ENCODE results near the gene HSD17B14. TPM values are rescaled to one million over a fixed set of nuclear protein-coding genes. Genes with fewer than 3 reads are reported as not detected.

HSD17B14 gene
- total RNA-seq, 4 donors from 2014 or later, result 5.6 to 31.9 (median 8.7) TPM

DNA sequence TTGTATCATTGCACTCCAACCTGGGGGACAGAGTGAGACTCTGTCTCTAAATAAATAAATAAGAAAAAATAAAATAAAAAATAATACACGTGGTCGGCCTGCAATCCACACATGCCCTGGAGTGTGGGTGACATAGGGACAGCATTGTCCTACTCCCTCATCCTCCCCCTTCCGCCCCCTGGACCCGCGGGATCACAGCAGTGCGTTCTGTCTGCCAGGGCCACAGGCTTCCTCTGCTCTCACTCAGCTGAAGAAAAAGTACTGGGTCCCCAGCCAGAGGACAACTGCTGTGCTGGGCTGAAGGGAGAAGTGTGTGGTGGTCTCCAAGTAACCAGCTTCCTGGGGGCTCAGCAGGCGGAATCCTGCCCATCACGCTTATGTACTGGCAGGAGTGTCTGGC is 31.8 kb downstream of the HSD17B14 start:
- no peak for TF ChIP-seq CTCF (IDR thresholded peaks at IDR 0.05)
- TF ChIP-seq POLR2A (IDR thresholded peaks at IDR 0.05), result no peak
- H3K27ac ChIP-seq, result no peak overlapping the region

GRCh38 chr19:48802623-48803022 is 33.7 kb downstream of the HSD17B14 start:
- no peaks in the 10 kb centered on the region for H3K27me3 ChIP-seq
- no peaks in the 10 kb centered on the region for H3K9me3 ChIP-seq
- no peak for DNase-seq
- H3K27ac ChIP-seq, result no peak overlapping the region
- intact Hi-C loops (cut with DNase I; ENCODE audit: low total_unique reads), result no loop called here
- H3K4me3 ChIP-seq, result no peak overlapping the region
- H3K36me3 ChIP-seq, result no peaks in the 10 kb centered on the region
- H3K4me1 ChIP-seq, result no peaks in the 10 kb centered on the region
- no peak for TF ChIP-seq CTCF (IDR thresholded peaks at IDR 0.05)
- no peak for TF ChIP-seq POLR2A (IDR thresholded peaks at IDR 0.05)

More for the DNA sequence above, 31.8 kb downstream of the HSD17B14 start:
- Histone ChIP-seq H3K36me3 (no peaks in the 10 kb centered on the region), H3K9me3 (no peaks in the 10 kb centered on the region), H3K27me3 (no peaks in the 10 kb centered on the region), H3K4me1 (no peaks in the 10 kb centered on the region), H3K4me3 (no peak overlapping the region)
- DNase-seq, result no peak
- intact Hi-C loops (cut with DNase I; ENCODE audit: low total_unique reads), result no loop called here

GRCh38 chr19:48799358-48800300 is 36.7 kb downstream of the HSD17B14 start:
- no peak for DNase-seq
- intact Hi-C loops (cut with DNase I; ENCODE audit: low total_unique reads), result no loop called here
- Histone ChIP-seq H3K4me1 (peaks cover 0 to 11% of the 10 kb centered on the region in 2 donors), H3K27me3 (no peaks in the 10 kb centered on the region), H3K27ac (no peak overlapping the region), H3K4me3 (no peak overlapping the region), H3K9me3 (no peaks in the 10 kb centered on the region), H3K36me3 (no peaks in the 10 kb centered on the region)
- TF ChIP-seq POLR2A (IDR thresholded peaks at IDR 0.05), result no peak
- TF ChIP-seq CTCF (IDR thresholded peaks at IDR 0.05), result no peak

GRCh38 chr19:48798937-48799336 is 37.4 kb downstream of the HSD17B14 start:
- Histone ChIP-seq H3K4me3 (no peak overlapping the region), H3K27ac (no peak overlapping the region), H3K9me3 (no peaks in the 10 kb centered on the region), H3K36me3 (no peaks in the 10 kb centered on the region), H3K4me1 (peaks cover 0 to 11% of the 10 kb centered on the region in 2 donors), H3K27me3 (no peaks in the 10 kb centered on the region)
- no peak for DNase-seq
- no peak for TF ChIP-seq POLR2A (IDR thresholded peaks at IDR 0.05)
- no peak for TF ChIP-seq CTCF (IDR thresholded peaks at IDR 0.05)
- intact Hi-C loops (cut with DNase I; ENCODE audit: low total_unique reads), result no loop called here

DNA sequence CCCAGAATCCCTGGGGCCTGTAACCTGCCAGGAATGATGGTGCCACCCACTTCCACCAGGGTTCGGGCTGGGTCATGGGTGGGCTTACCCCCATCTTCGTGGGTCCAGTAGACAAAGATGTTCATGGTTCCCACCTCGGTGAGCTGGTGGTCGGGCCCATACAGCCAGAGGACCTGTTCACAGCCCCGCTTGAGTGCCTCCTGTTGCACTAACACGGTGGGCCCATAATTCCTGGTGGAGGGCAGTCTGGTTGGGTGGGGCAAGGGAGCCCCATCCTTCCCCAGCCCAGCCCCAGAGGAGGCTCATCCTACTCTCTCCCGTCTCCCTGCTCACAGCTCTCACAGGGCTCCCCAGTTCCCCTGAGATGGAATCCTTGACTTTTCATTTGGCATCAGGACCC is 39.2 kb downstream of the HSD17B14 start:
- no peaks in the 10 kb centered on the region for H3K36me3 ChIP-seq
- DNase-seq, result no peak
- peak overlapping the region in 1 of 2 donors; percentile 91 for H3K27ac ChIP-seq
- intact Hi-C loops (cut with DNase I; ENCODE audit: low total_unique reads), result no loop called here
- no peak overlapping the region for H3K4me3 ChIP-seq
- H3K9me3 ChIP-seq, result no peaks in the 10 kb centered on the region
- TF ChIP-seq CTCF (IDR thresholded peaks at IDR 0.05) (no peak), POLR2A (IDR thresholded peaks at IDR 0.05) (no peak)
- H3K4me1 ChIP-seq, result peaks cover 0 to 11% of the 10 kb centered on the region in 2 donors
- no peaks in the 10 kb centered on the region for H3K27me3 ChIP-seq

Measured in uterus (tissue), 4 donors.